ENCODE measurements around the gene ZNF606.

ZNF606 gene

GRCh38 chr19:57941593-57941992 is 61.0 kb downstream of the ZNF606 start:
- H3K4me3 ChIP-seq (ENCODE audit: severe bottlenecking): no peak overlapping the region
- peaks cover 40% of the 10 kb centered on the region for H3K36me3 ChIP-seq (ENCODE audit: low read depth)

GRCh38 chr19:57935731-57936130 is 66.9 kb downstream of the ZNF606 start:
- TF ChIP-seq CTCF (IDR thresholded peaks at IDR 0.05; ENCODE audit: poor library complexity, severe bottlenecking): no peak

More at GRCh38 chr19:57941593-57941992, 61.0 kb downstream of the ZNF606 start:
- Histone ChIP-seq H3K27me3 (ENCODE audit: insufficient read depth, poor library complexity, severe bottlenecking) (no peaks in the 10 kb centered on the region), H3K4me1 (ENCODE audit: insufficient read depth, poor library complexity, severe bottlenecking) (no peaks in the 10 kb centered on the region), H3K9me3 (ENCODE audit: severe bottlenecking) (peaks cover 18% of the 10 kb centered on the region), H3K27ac (ENCODE audit: poor library complexity, severe bottlenecking) (no peak overlapping the region)
- ATAC-seq (ENCODE audit: low read depth) (no peak), DNase-seq (ENCODE audit: low spot score) (no peak)
- no peak for TF ChIP-seq CTCF (IDR thresholded peaks at IDR 0.05; ENCODE audit: poor library complexity, severe bottlenecking)

GRCh38 chr19:57934820-57935665 is 67.6 kb downstream of the ZNF606 start, which contains the start of gene ZNF418:
Gene ZNF418, minus strand, starts transcription at chr19:57935402. Its CDS starts 1,580 bp downstream, at chr19:57933822.
- Histone ChIP-seq H3K4me3 (ENCODE audit: severe bottlenecking) (peak within 1 kb of the TSS; percentile 56), H3K4me1 (ENCODE audit: insufficient read depth, poor library complexity, severe bottlenecking) (no peaks in the 10 kb centered on the region), H3K36me3 (ENCODE audit: low read depth) (peaks cover 18% of the 10 kb centered on the region), H3K27ac (ENCODE audit: poor library complexity, severe bottlenecking) (peak within 1 kb of the TSS; percentile 18), H3K9me3 (ENCODE audit: severe bottlenecking) (peaks cover 21% of the 10 kb centered on the region), H3K27me3 (ENCODE audit: insufficient read depth, poor library complexity, severe bottlenecking) (no peaks in the 10 kb centered on the region)
- peak; percentile 99 for ATAC-seq (ENCODE audit: low read depth)
- no peak for DNase-seq (ENCODE audit: low spot score)
- no peak for TF ChIP-seq CTCF (IDR thresholded peaks at IDR 0.05; ENCODE audit: poor library complexity, severe bottlenecking)

More at GRCh38 chr19:57935731-57936130, 66.9 kb downstream of the ZNF606 start:
- Histone ChIP-seq H3K27ac (ENCODE audit: poor library complexity, severe bottlenecking) (no peak overlapping the region), H3K9me3 (ENCODE audit: severe bottlenecking) (peaks cover 21% of the 10 kb centered on the region), H3K4me3 (ENCODE audit: severe bottlenecking) (peak overlapping the region; percentile 56), H3K27me3 (ENCODE audit: insufficient read depth, poor library complexity, severe bottlenecking) (no peaks in the 10 kb centered on the region), H3K36me3 (ENCODE audit: low read depth) (peaks cover 19% of the 10 kb centered on the region), H3K4me1 (ENCODE audit: insufficient read depth, poor library complexity, severe bottlenecking) (no peaks in the 10 kb centered on the region)
- DNase-seq (ENCODE audit: low spot score) (no peak), ATAC-seq (ENCODE audit: low read depth) (no peak)

- Histone ChIP-seq H3K27ac (ENCODE audit: poor library complexity, severe bottlenecking) (no peak overlapping the region), H3K27me3 (ENCODE audit: insufficient read depth, poor library complexity, severe bottlenecking) (no peaks in the 10 kb centered on the region), H3K4me3 (ENCODE audit: severe bottlenecking) (no peak overlapping the region), H3K4me1 (ENCODE audit: insufficient read depth, poor library complexity, severe bottlenecking) (no peaks in the 10 kb centered on the region), H3K9me3 (ENCODE audit: severe bottlenecking) (peaks cover 34% of the 10 kb centered on the region), H3K36me3 (ENCODE audit: low read depth) (peaks cover 42% of the 10 kb centered on the region)
- ATAC-seq (ENCODE audit: low read depth) (no peak), DNase-seq (ENCODE audit: low spot score) (no peak)
- no peak for TF ChIP-seq CTCF (IDR thresholded peaks at IDR 0.05; ENCODE audit: poor library complexity, severe bottlenecking)
These were observed 75.0 kb downstream of the ZNF606 start for GRCh38 chr19:57927587-57927986.

Measured in RWPE2 (cell line).